Large intestine (tissue), 12 donors: ENCODE results near the gene C16orf86. TPM values are rescaled to one million over a fixed set of nuclear protein-coding genes. Genes with fewer than 3 reads are reported as not detected.
A peak's percentile ranks its signal among the peaks of the same experiment; 100 is the strongest.

Experiments
- DNase-seq, 2 donors: peaks; one replicate each; pipeline versions ENCODE4 v3.0.0 to v3.0.0-alpha.2; 2013
- H3K27ac ChIP-seq: one replicate; pipeline ENCODE4 v1.5.1; 2013; ENCODE audit warnings: low read length
- H3K27me3 ChIP-seq: 2 replicates; pipeline ENCODE4 v1.6.1; 2013; ENCODE audit warnings: low read length; ENCODE audit not compliant: control insufficient read depth, insufficient read depth
- H3K36me3 ChIP-seq: 2 replicates; pipeline ENCODE4 v1.6.1; 2013; ENCODE audit warnings: low read length; ENCODE audit not compliant: control insufficient read depth, insufficient read depth
- H3K4me1 ChIP-seq: one replicate; pipeline ENCODE4 v1.6.1; 2013; ENCODE audit warnings: low read length; ENCODE audit not compliant: control insufficient read depth, insufficient read depth
- H3K4me3 ChIP-seq: one replicate; pipeline ENCODE4 v1.5.1; 2013; ENCODE audit warnings: low read length
- H3K9me3 ChIP-seq: one replicate; pipeline ENCODE4 v1.6.1; 2013; ENCODE audit warnings: mild to moderate bottlenecking, low read depth, low read length, moderate library complexity; ENCODE audit not compliant: control insufficient read depth
- WGBS: methylation state at CpG from one replicate; pipeline ENCODE4 v1.1.5; 2013; ENCODE audit warnings: low lambda C conversion rate; ENCODE audit not compliant: insufficient coverage; 5-methylcytosine and 5-hydroxymethylcytosine counted together
- long read RNA-seq, 11 donors: transcript quantifications; one replicate each; lab custom pipeline, GENCODE V29; 2026
- polyA plus RNA-seq: library from polyadenylated mRNA; unstranded; fragments of 120-200 nt; gene quantifications from one replicate; pipeline ENCODE4 v1.2.1, GENCODE V29; 2013

C16orf86 gene
- 1.4 TPM for polyA plus RNA-seq
- long read RNA-seq, donor 1, partial matches to known transcripts = 0 of 1 reads
- long read RNA-seq, donor 1, other reads (novel, unspliced or antisense) = 0 of 1 reads
- long read RNA-seq, donor 2 = 0 reads
- long read RNA-seq, donor 3 = 0 reads
- long read RNA-seq, donor 4 = 0 reads
- long read RNA-seq, donor 5, partial matches to known transcripts = 0 of 3 reads
- long read RNA-seq, donor 5, other reads (novel, unspliced or antisense) = 0 of 3 reads
- long read RNA-seq, donor 6, partial matches to known transcripts = 0 of 2 reads
- long read RNA-seq, donor 6, other reads (novel, unspliced or antisense) = 0 of 2 reads
- long read RNA-seq, donor 7 = 0 reads
- long read RNA-seq, donor 8, partial matches to known transcripts = 0 of 1 reads
- long read RNA-seq, donor 8, other reads (novel, unspliced or antisense) = 0 of 1 reads
- long read RNA-seq, donor 9 = 0 reads
- long read RNA-seq, donor 10 = 0 reads
- long read RNA-seq, donor 11, partial matches to known transcripts = 0 of 2 reads
- long read RNA-seq, donor 11, other reads (novel, unspliced or antisense) = 0 of 2 reads

GRCh38 chr16:67666559-67667452 is at the start of gene C16orf86, which contains the start of gene ENKD1:
TSS of gene C16orf86 (plus strand) at chr16:67666814. CDS start at chr16:67666971, 157 bp downstream.
TSS of gene ENKD1 (minus strand) at chr16:67666750. CDS start at chr16:67666442, 308 bp downstream.
- WGBS = no CpG with 5 or more reads among the region's 78 CpGs
- peaks cover 14% of the 10 kb centered on the region for H3K4me1 ChIP-seq
- peak; percentile 61 to 66 for DNase-seq

GRCh38 chr16:67628216-67628615 is 38.4 kb upstream of the C16orf86 start:
- H3K4me3 ChIP-seq = no peak overlapping the region
- WGBS = no CpG with 5 or more reads among the region's 14 CpGs

More at GRCh38 chr16:67666559-67667452, at the start of gene C16orf86, which contains the start of gene ENKD1:
- H3K36me3 ChIP-seq = peaks cover 4% of the 10 kb centered on the region
- H3K9me3 ChIP-seq = no peaks in the 10 kb centered on the region
- peak within 1 kb of the TSS; percentile 61 for H3K4me3 ChIP-seq
- H3K27me3 ChIP-seq = peaks cover 8% of the 10 kb centered on the region
- H3K27ac ChIP-seq = peak within 1 kb of the TSS; percentile 44

GRCh38 chr16:67632415-67633172 is 34.0 kb upstream of the C16orf86 start:
- no CpG with 5 or more reads among the region's 7 CpGs for WGBS
- H3K4me3 ChIP-seq = no peak overlapping the region
- no peak for DNase-seq
- H3K9me3 ChIP-seq = no peaks in the 10 kb centered on the region
- no peaks in the 10 kb centered on the region for H3K4me1 ChIP-seq
- H3K27me3 ChIP-seq = no peaks in the 10 kb centered on the region
- no peak overlapping the region for H3K27ac ChIP-seq
- H3K36me3 ChIP-seq = peaks cover 78% of the 10 kb centered on the region

More at GRCh38 chr16:67628216-67628615, 38.4 kb upstream of the C16orf86 start:
- no peaks in the 10 kb centered on the region for H3K27me3 ChIP-seq
- DNase-seq = no peak
- H3K36me3 ChIP-seq = peaks cover 79% of the 10 kb centered on the region
- H3K27ac ChIP-seq = no peak overlapping the region
- no peaks in the 10 kb centered on the region for H3K9me3 ChIP-seq
- no peaks in the 10 kb centered on the region for H3K4me1 ChIP-seq

- no peaks in the 10 kb centered on the region for H3K27me3 ChIP-seq
- no peaks in the 10 kb centered on the region for H3K9me3 ChIP-seq
- no peak overlapping the region for H3K27ac ChIP-seq
- no peak overlapping the region for H3K4me3 ChIP-seq
- WGBS = no CpG with 5 or more reads among the region's 8 CpGs
- peaks cover 68% of the 10 kb centered on the region for H3K36me3 ChIP-seq
- no peaks in the 10 kb centered on the region for H3K4me1 ChIP-seq
- DNase-seq = no peak
Measured at GRCh38 chr16:67636713-67637112, 29.9 kb upstream of the C16orf86 start.

- peaks cover 60% of the 10 kb centered on the region for H3K36me3 ChIP-seq
Measured at GRCh38 chr16:67637625-67638024, 29.0 kb upstream of the C16orf86 start.

GRCh38 chr16:67641779-67642708 is 24.6 kb upstream of the C16orf86 start:
- Histone ChIP-seq H3K36me3 (peaks cover 27% of the 10 kb centered on the region), H3K4me1 (no peaks in the 10 kb centered on the region), H3K4me3 (no peak overlapping the region), H3K27ac (no peak overlapping the region), H3K27me3 (peaks cover 34% of the 10 kb centered on the region), H3K9me3 (peaks cover 2% of the 10 kb centered on the region)
- WGBS = 100% methylated on average over 1 of the region's 10 CpGs
- no peak for DNase-seq

More at GRCh38 chr16:67637625-67638024, 29.0 kb upstream of the C16orf86 start:
- H3K27me3 ChIP-seq = no peaks in the 10 kb centered on the region
- no peaks in the 10 kb centered on the region for H3K9me3 ChIP-seq
- no peak overlapping the region for H3K27ac ChIP-seq
- H3K4me1 ChIP-seq = no peaks in the 10 kb centered on the region
- H3K4me3 ChIP-seq = no peak overlapping the region
- WGBS = 93% methylated on average over 3 of the region's 12 CpGs
- DNase-seq = no peak

GRCh38 chr16:67644038-67644437 is 22.6 kb upstream of the C16orf86 start:
- Histone ChIP-seq H3K27ac (no peak overlapping the region), H3K4me3 (no peak overlapping the region), H3K9me3 (peaks cover 2% of the 10 kb centered on the region), H3K36me3 (peaks cover 7% of the 10 kb centered on the region), H3K27me3 (peaks cover 53% of the 10 kb centered on the region), H3K4me1 (peaks cover under 1% of the 10 kb centered on the region)
- no peak for DNase-seq
- no CpG with 5 or more reads among the region's 9 CpGs for WGBS

GRCh38 chr16:67645397-67646121 is 21.1 kb upstream of the C16orf86 start:
- H3K27ac ChIP-seq = no peak overlapping the region

More at GRCh38 chr16:67645397-67646121, 21.1 kb upstream of the C16orf86 start:
- Histone ChIP-seq H3K36me3 (no peaks in the 10 kb centered on the region), H3K4me3 (no peak overlapping the region), H3K4me1 (peaks cover 8% of the 10 kb centered on the region), H3K27me3 (peaks cover 68% of the 10 kb centered on the region), H3K9me3 (peaks cover 8% of the 10 kb centered on the region)
- no CpG with 5 or more reads among the region's 15 CpGs for WGBS
- DNase-seq = no peak
